GM19193 (cell line): ENCODE data around the gene CGB8.

Experiments used
- POLR2A ChIP-seq: IDR thresholded peaks from 4 replicates; pipeline ENCODE4 v1.6.1; 2011; ENCODE audit not compliant: insufficient read depth, insufficient read length; ENCODE audit errors: extremely low read depth

Gene CGB8

GRCh38 chr19:49014123-49014869 lies 34.6 kb downstream of the CGB8 start:
- no peak for TF ChIP-seq POLR2A

DNA sequence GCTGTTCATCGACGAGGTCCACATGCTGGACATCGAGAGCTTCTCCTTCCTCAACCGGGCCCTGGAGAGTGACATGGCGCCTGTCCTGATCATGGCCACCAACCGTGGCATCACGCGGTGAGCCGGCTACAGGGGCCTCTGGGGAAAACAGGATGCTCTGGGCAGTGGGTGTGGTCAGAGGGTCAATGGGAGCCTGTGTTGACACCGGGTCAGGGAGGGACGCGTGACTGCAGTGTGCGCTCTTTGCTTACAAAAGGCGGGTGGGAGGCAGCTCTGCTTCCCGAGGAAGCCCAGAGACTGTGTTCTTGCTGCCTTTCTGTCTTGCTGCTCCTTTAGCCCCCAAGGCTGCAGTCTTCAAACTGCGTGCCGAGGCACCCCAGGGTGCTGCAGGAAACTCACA lies 37.7 kb downstream of the CGB8 start:
- no peak for TF ChIP-seq POLR2A

DNA sequence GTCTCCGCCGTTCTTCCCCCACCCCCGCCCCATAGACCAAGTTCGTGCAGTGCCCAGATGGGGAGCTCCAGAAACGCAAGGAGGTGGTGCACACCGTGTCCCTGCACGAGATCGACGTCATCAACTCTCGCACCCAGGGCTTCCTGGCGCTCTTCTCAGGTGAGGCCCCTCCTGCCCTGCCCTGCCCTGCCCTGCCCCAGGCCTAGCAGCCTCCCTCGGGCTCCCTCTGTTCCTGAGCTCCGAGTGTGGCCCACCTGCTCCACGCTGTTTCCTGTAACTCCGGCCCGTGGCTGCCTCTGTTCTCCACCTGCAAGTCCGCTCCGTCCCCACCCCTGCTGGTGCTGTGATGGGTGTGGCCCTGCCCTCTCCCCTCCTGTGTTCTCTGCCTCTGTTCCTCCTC lies 38.5 kb downstream of the CGB8 start:
- no peak for TF ChIP-seq POLR2A

DNA sequence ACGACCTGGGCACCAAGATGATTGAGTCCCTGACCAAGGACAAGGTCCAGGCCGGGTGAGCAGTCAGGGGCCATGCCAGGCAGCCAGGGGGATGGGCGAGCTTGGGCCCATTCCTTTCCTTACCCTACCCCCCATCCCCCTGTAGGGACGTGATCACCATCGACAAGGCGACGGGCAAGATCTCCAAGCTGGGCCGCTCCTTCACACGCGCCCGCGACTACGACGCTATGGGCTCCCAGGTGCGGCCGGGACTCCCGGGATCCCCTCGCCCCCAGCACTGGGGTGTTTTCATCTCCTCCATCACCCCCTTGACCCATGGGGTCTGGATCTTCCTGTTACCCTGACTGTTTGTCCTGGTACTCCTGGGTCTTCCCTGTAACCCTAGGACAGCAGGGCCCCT lies 39.1 kb downstream of the CGB8 start:
- TF ChIP-seq POLR2A, result no peak

- TF ChIP-seq POLR2A, result no peak
Observed at GRCh38 chr19:49006905-49007304, 42.0 kb downstream of the CGB8 start.

DNA sequence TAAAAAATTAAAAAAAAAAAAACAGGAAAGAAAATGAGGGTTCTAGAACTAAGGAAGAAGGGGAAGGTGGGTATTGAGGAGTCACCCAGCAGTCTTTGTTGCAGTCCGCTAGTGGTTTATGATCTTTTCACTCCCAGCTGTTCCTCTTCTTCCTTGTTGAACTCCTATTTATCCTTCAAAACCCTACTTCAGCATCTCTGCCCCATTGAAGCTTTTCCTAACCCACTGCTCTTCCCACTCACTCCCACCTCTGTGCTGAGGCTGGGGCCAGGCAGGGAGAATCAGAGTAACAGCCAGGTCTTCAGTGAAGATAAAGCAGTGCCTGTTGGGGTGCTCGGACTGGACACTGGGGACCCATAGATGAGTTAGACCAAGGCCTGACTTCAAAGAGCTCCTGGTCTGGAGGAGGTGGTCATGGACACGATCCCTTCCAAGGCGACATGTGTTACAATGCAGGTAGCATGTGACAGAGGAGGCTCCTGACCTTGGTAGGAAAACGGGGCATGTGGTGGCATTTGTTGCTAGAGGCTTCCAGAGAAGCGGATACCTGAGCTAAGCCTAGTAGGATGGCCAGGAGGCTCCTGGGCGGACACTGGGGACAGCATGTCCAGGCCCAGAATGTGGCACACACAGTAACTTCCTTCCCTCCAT lies 43.8 kb downstream of the CGB8 start:
- no peak for TF ChIP-seq POLR2A

GRCh38 chr19:49004133-49004532 lies 44.8 kb downstream of the CGB8 start:
- no peak for TF ChIP-seq POLR2A

GRCh38 chr19:48999481-49000325 lies 49.2 kb downstream of the CGB8 start:
- TF ChIP-seq POLR2A, result no peak

GRCh38 chr19:48997972-48998371 lies 50.9 kb downstream of the CGB8 start:
- TF ChIP-seq POLR2A, result no peak
